ENCODE results near the gene MIPEP.

The MIPEP gene

GRCh38 chr13:23919006-23919405, 29.8 kb upstream of the MIPEP start:
- no peak overlapping the region for H3K4me3 ChIP-seq (ENCODE audit: low read depth, low read length)
- no peak for TF ChIP-seq CTCF (IDR thresholded peaks at IDR 0.05; ENCODE audit: low read depth, low read length, missing control alignments)
- no peak for DNase-seq (ENCODE audit: low read depth)

- DNase-seq (ENCODE audit: low read depth), result no peak
- no peak for TF ChIP-seq CTCF (IDR thresholded peaks at IDR 0.05; ENCODE audit: low read depth, low read length, missing control alignments)
- no peak overlapping the region for H3K4me3 ChIP-seq (ENCODE audit: low read depth, low read length)
These were observed 29.0 kb upstream of the MIPEP start for GRCh38 chr13:23918208-23918607.

GRCh38 chr13:23915308-23915707, 26.1 kb upstream of the MIPEP start:
- no peak overlapping the region for H3K4me3 ChIP-seq (ENCODE audit: low read depth, low read length)
- DNase-seq (ENCODE audit: low read depth), result no peak
- no peak for TF ChIP-seq CTCF (IDR thresholded peaks at IDR 0.05; ENCODE audit: low read depth, low read length, missing control alignments)

- DNase-seq (ENCODE audit: low read depth), result no peak
- H3K4me3 ChIP-seq (ENCODE audit: low read depth, low read length), result no peak overlapping the region
- TF ChIP-seq CTCF (IDR thresholded peaks at IDR 0.05; ENCODE audit: low read depth, low read length, missing control alignments), result no peak
These were observed 23.3 kb upstream of the MIPEP start for GRCh38 chr13:23912469-23912868.

- no peak for DNase-seq (ENCODE audit: low read depth)
- no peak overlapping the region for H3K4me3 ChIP-seq (ENCODE audit: low read depth, low read length)
- no peak for TF ChIP-seq CTCF (IDR thresholded peaks at IDR 0.05; ENCODE audit: low read depth, low read length, missing control alignments)
These were observed 20.4 kb upstream of the MIPEP start for GRCh38 chr13:23909606-23910005.

- no peak overlapping the region for H3K4me3 ChIP-seq (ENCODE audit: low read depth, low read length)
- TF ChIP-seq CTCF (IDR thresholded peaks at IDR 0.05; ENCODE audit: low read depth, low read length, missing control alignments), result no peak
- DNase-seq (ENCODE audit: low read depth), result no peak
These were observed 16.6 kb upstream of the MIPEP start for GRCh38 chr13:23905766-23906165.

- H3K4me3 ChIP-seq (ENCODE audit: low read depth, low read length), result no peak overlapping the region
- no peak for DNase-seq (ENCODE audit: low read depth)
- no peak for TF ChIP-seq CTCF (IDR thresholded peaks at IDR 0.05; ENCODE audit: low read depth, low read length, missing control alignments)
These were observed 14.7 kb upstream of the MIPEP start for GRCh38 chr13:23903906-23904280.
